HepG2 (cell line): ENCODE data around the gene HYAL2. TPM values are rescaled to one million over a fixed set of nuclear protein-coding genes. Genes with fewer than 3 reads are reported as not detected.
A peak's percentile ranks its signal among the peaks of the same experiment; 100 is the strongest.

Source experiments
- ARID2 ChIP-seq: sonication (generic); formaldehyde crosslinking; IDR thresholded peaks from 2 replicates; pipeline ENCODE4 v1.8.1; 2022; ENCODE audit warnings: mild to moderate bottlenecking, missing genetic modification reagents, borderline replicate concordance
- FOXJ3 ChIP-seq: sonication (generic); formaldehyde crosslinking; IDR thresholded peaks from 2 replicates; pipeline ENCODE4 v1.4.0; 2020; ENCODE audit warnings: missing genetic modification reagents, mild to moderate bottlenecking, borderline replicate concordance
- HNRNPUL1 ChIP-seq: fragments of 200-400 bp; formaldehyde crosslinking; IDR thresholded peaks from 2 replicates; pipeline ENCODE4 v1.6.1; 2017; ENCODE audit warnings: low read depth, mild to moderate bottlenecking, low read length, moderate library complexity
- HOXA9 ChIP-seq: sonication (generic); formaldehyde crosslinking; IDR thresholded peaks from 2 replicates; pipeline ENCODE4 v1.8.1; 2022; ENCODE audit warnings: missing genetic modification reagents, mild to moderate bottlenecking, moderate library complexity, borderline replicate concordance
- JARID2 ChIP-seq: sonication (generic); formaldehyde crosslinking; IDR thresholded peaks from 2 replicates; pipeline ENCODE4 v1.8.1; 2023; ENCODE audit warnings: missing genetic modification reagents, inconsistent platforms; ENCODE audit not compliant: insufficient replicate concordance
- KAT7 ChIP-seq: IDR thresholded peaks from 2 replicates; pipeline ENCODE4 v1.6.1; 2018; ENCODE audit warnings: borderline replicate concordance, missing compliant biosample characterization
- SIN3A ChIP-seq: IDR thresholded peaks from 2 replicates; pipeline ENCODE4 v1.6.1; 2011; ENCODE audit warnings: low read depth, mild to moderate bottlenecking, control low read depth, low read length, borderline replicate concordance
- ZFP36L2 ChIP-seq: sonication (generic); formaldehyde crosslinking; IDR thresholded peaks from 2 replicates; pipeline ENCODE4 v1.4.0; 2020; ENCODE audit warnings: missing genetic modification reagents
- ZKSCAN1 ChIP-seq: fragments of 150-350 bp; IDR thresholded peaks from 2 replicates; pipeline ENCODE4 v1.6.1; 2014; ENCODE audit warnings: low read length
- ZNF335 ChIP-seq: sonication (generic); formaldehyde crosslinking; IDR thresholded peaks from 2 replicates; pipeline ENCODE4 v1.4.0; 2020; ENCODE audit warnings: missing genetic modification reagents
- ZNF431 ChIP-seq: sonication (generic); formaldehyde crosslinking; IDR thresholded peaks from 2 replicates; pipeline ENCODE4 v1.9.0; 2022; ENCODE audit warnings: missing genetic modification reagents, low read depth, mild to moderate bottlenecking, borderline replicate concordance
- ZNF468 ChIP-seq: sonication (generic); formaldehyde crosslinking; IDR thresholded peaks from 2 replicates; pipeline ENCODE4 v1.8.0; 2022; ENCODE audit warnings: mild to moderate bottlenecking, moderate library complexity, missing genetic modification reagents
- ZNF7 ChIP-seq: IDR thresholded peaks from 2 replicates; pipeline ENCODE4 v1.6.1; 2016; ENCODE audit warnings: missing biosample characterization, missing genetic modification reagents
- ZSCAN20 ChIP-seq: sonication (generic); formaldehyde crosslinking; IDR thresholded peaks from 2 replicates; pipeline ENCODE4 v1.4.0; 2020; ENCODE audit warnings: missing genetic modification reagents, mild to moderate bottlenecking, borderline replicate concordance
- polyA plus RNA-seq, 8 experiments: library from polyadenylated mRNA; depleted of rRNA in 3 of 8; stranded (reverse) in 7 of 8; unstranded in 1 of 8; fragments of >200 nt; fragmentation: Illumina TruSeq in 4 of 8; extraction: Trizol in 4 of 8; gene quantifications; 2 replicates each; pipeline versions ENCODE4 v1.2.1 to v1.2.3, GENCODE V29; 2011 to 2016; ENCODE audit warnings: low read depth in 4 of 8, missing spikeins in 1 of 8, mixed read lengths in 1 of 8; ENCODE audit not compliant: insufficient read depth in 1 of 8
- total RNA-seq, 5 experiments: library from RNA; depleted of rRNA; stranded (reverse); fragments of >200 nt; fragmentation: Illumina TruSeq; extraction: Trizol; gene quantifications; 2 replicates each; pipeline ENCODE4 v1.2.3, GENCODE V29; 2016; ENCODE audit warnings: low read depth in 1 of 5
- TF ChIP-seq, protein P1 (sequence below): sonication (generic); formaldehyde crosslinking; IDR thresholded peaks from 2 replicates; pipeline ENCODE4 v1.4.0; 2020; ENCODE audit warnings: missing genetic modification reagents, borderline replicate concordance
- TF ChIP-seq, protein P2 (sequence below): sonication (generic); formaldehyde crosslinking; IDR thresholded peaks from 2 replicates; pipeline ENCODE4 v1.4.0; 2020; ENCODE audit warnings: missing genetic modification reagents

Gene HYAL2
- total and polyA plus RNA-seq, 2 of the 13 experiments (the other 11 are each of a cell fraction or from before 2014, with no cell fraction given), result 76.2 to 102 TPM

DNA sequence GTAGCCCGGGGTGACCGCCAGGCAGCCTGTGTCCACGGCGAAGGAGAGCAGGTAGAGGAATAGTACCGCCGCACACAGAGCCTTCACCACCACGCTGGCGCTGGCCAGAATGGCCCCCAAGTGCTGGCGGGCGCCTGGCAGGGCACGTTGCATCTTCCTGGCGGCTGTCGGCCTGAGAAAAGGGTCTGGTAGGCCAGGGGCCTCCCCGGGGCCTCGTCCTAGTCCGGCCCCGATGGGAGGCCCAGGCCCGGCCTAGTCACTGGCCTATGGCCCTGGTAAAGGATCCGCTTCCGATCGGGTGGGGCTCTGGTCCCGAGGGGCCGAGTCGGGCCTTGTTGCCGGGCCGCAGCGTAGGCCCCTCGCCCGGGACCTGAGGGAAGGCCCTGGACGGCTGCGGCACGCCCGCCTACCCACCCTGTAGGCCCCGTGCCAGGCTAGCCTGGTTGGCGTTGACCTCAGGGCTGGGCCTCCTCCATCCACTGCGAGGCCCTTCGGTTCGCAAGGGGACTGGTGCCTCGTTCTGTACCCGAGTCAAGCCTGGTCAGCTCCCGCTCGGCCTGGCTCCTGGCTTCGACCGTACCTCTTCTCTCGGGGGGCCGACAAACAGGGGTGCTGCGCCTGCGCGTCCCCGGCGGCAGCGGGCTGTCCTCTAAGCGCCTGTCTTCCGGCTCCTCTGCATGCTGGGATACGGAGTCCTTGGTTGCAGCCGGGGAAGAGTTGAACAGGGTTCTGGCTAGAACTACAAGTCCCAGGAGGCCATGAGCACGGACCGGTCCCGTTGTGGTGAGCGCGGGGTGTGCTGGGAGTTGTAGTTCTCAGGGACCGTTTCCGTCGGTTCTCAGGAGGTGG lies 36.6 kb upstream of the HYAL2 start, which contains the start of gene TMEM115 (continued):
- no peak for TF ChIP-seq HOXA9 (CRISPR knock-in tag)
- TF ChIP-seq ZNF431 (CRISPR knock-in tag), result no peak
- no peak for TF ChIP-seq ZNF7 (CRISPR knock-in tag)
- TF ChIP-seq, protein P1, sequence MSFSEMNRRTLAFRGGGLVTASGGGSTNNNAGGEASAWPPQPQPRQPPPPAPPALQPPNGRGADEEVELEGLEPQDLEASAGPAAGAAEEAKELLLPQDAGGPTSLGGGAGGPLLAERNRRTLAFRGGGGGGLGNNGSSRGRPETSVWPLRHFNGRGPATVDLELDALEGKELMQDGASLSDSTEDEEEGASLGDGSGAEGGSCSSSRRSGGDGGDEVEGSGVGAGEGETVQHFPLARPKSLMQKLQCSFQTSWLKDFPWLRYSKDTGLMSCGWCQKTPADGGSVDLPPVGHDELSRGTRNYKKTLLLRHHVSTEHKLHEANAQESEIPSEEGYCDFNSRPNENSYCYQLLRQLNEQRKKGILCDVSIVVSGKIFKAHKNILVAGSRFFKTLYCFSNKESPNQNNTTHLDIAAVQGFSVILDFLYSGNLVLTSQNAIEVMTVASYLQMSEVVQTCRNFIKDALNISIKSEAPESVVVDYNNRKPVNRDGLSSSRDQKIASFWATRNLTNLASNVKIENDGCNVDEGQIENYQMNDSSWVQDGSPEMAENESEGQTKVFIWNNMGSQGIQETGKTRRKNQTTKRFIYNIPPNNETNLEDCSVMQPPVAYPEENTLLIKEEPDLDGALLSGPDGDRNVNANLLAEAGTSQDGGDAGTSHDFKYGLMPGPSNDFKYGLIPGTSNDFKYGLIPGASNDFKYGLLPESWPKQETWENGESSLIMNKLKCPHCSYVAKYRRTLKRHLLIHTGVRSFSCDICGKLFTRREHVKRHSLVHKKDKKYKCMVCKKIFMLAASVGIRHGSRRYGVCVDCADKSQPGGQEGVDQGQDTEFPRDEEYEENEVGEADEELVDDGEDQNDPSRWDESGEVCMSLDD (CRISPR knock-in tag), result peak; percentile 87; the same call in 1 of the 2 replicates
- TF ChIP-seq ZNF335 (CRISPR knock-in tag), result peak; percentile 99
- TF ChIP-seq, protein P2, sequence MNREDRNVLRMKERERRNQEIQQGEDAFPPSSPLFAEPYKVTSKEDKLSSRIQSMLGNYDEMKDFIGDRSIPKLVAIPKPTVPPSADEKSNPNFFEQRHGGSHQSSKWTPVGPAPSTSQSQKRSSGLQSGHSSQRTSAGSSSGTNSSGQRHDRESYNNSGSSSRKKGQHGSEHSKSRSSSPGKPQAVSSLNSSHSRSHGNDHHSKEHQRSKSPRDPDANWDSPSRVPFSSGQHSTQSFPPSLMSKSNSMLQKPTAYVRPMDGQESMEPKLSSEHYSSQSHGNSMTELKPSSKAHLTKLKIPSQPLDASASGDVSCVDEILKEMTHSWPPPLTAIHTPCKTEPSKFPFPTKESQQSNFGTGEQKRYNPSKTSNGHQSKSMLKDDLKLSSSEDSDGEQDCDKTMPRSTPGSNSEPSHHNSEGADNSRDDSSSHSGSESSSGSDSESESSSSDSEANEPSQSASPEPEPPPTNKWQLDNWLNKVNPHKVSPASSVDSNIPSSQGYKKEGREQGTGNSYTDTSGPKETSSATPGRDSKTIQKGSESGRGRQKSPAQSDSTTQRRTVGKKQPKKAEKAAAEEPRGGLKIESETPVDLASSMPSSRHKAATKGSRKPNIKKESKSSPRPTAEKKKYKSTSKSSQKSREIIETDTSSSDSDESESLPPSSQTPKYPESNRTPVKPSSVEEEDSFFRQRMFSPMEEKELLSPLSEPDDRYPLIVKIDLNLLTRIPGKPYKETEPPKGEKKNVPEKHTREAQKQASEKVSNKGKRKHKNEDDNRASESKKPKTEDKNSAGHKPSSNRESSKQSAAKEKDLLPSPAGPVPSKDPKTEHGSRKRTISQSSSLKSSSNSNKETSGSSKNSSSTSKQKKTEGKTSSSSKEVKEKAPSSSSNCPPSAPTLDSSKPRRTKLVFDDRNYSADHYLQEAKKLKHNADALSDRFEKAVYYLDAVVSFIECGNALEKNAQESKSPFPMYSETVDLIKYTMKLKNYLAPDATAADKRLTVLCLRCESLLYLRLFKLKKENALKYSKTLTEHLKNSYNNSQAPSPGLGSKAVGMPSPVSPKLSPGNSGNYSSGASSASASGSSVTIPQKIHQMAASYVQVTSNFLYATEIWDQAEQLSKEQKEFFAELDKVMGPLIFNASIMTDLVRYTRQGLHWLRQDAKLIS, result 0 out of 2 replicates have a peak, but pooled peaks have one; percentile 63
- no peak for TF ChIP-seq ZKSCAN1
- TF ChIP-seq JARID2, result no peak
- no peak for TF ChIP-seq FOXJ3 (CRISPR knock-in tag)
- no peak for TF ChIP-seq SIN3A
- no peak for TF ChIP-seq HNRNPUL1
- peak; percentile 93 for TF ChIP-seq ZNF468 (CRISPR knock-in tag)
- TF ChIP-seq KAT7 (CRISPR knock-in tag), result peak; percentile 56; the same call in 1 of the 2 replicates
- TF ChIP-seq ZSCAN20 (CRISPR knock-in tag), result no peak
- TF ChIP-seq ARID2 (CRISPR knock-in tag), result no peak
- 0 out of 2 replicates have a peak, but pooled peaks have one; percentile 67 for TF ChIP-seq ZFP36L2 (CRISPR knock-in tag)
